Hepatic stellate cell (primary cell): Measurements from ENCODE around the gene BTBD2.

ENCODE experiments used
- DNase-seq: peaks from one replicate; pipeline ENCODE4 v3.0.0; 2011; ENCODE audit warnings: low spot score

BTBD2 gene

DNA sequence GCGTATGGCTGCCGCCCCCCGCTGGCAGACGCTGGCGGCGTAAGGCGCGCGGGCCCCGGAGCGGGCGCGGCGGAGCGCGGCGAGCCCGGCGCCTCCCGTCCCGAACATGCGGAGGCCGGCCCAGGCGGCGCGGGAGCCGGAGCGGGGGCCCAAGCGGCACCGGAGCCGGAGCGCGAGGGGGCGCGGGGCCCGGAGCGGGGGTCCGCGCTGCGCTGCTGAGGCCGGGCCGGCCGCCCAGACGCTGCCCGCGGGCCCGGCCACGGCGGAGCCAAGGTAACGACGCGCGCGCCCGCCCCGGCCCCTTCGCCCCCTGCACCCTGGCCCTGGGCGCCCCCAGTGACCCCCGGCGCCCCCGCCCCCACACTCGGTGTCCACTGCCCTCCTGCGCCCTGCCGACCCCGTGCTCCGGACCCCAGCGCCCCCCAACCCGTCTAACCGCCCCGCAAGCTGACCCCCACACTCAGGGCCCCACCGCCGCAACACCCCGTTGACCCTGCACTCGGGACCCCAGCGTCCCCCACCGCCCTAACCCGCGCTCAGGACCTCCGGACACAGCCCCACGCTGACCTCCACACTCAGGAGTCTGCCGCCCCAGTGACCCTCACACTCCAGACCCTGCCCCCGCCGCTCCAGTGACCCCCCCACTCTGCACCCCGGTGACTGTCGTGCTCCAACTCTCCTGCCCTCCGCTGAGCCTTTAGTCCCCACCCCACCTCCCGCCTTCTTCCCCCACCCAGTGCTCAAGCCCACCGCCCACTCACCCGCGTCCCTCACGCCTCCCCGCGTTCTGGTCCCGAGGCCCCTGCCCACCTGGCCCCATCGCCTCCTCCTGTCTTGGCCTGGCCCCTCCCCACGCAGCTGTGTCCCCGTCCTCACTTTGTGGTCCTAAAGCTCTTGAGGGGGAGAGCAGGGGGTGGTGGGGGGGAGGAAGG, 74.1 kb downstream of the BTBD2 start, which contains the start of gene CSNK1G2:
CSNK1G2 (plus strand) TSS at position 27 of the 932 bp plus-strand sequence. CDS start 28,601 bp downstream, outside the sequence.
- no peak for DNase-seq

- DNase-seq = no peak
These were observed 77.4 kb downstream of the BTBD2 start for GRCh38 chr19:1938071-1938470.

- DNase-seq = no peak
These were observed 78.5 kb downstream of the BTBD2 start for GRCh38 chr19:1936916-1937610.

GRCh38 chr19:1936430-1936829, 79.1 kb downstream of the BTBD2 start:
- no peak for DNase-seq

GRCh38 chr19:1935484-1936208, 79.9 kb downstream of the BTBD2 start:
- DNase-seq = peak; percentile 29
